Activated CD8-positive, alpha-beta T cell treated with anti-CD3 and anti-CD28 coated beads for 36 hours (primary cell): ENCODE results near the gene STAT2. TPM values are rescaled to one million over a fixed set of nuclear protein-coding genes. Genes with fewer than 3 reads are reported as not detected.

Experiments used
- ATAC-seq: fragments of 200-7000 bp; cut with Tn5 transposase; one replicate; pipeline ENCODE4 v1.10.0; 2021; ENCODE audit warnings: mild to moderate bottlenecking, moderate library complexity
- CTCF ChIA-PET: fragments of 350-600 bp; sonication (Branson Sonifier 250); formaldehyde crosslinking; loops from one replicate; lab custom pipeline; 2021; ENCODE audit warnings: antibody characterized with exemption; lab: Charles Lee
- POLR2A ChIA-PET: fragments of 350-600 bp; sonication (Branson Sonifier 250); formaldehyde crosslinking; loops from one replicate; lab custom pipeline; 2021; ENCODE audit warnings: antibody characterized with exemption; lab: Charles Lee
- DNase-seq: peaks from one replicate; pipeline ENCODE4 v3.0.0-alpha.2; 2020
- H3K27ac Mint-ChIP-seq: one replicate; pipeline ENCODE4 v1.8.0; 2021; ENCODE audit warnings: mild to moderate bottlenecking, mixed read lengths
- H3K27me3 Mint-ChIP-seq: one replicate; pipeline ENCODE4 v1.8.0; 2021; ENCODE audit warnings: mixed read lengths
- H3K36me3 Mint-ChIP-seq: one replicate; pipeline ENCODE4 v1.8.0; 2021; ENCODE audit warnings: low read depth, mixed read lengths
- H3K4me1 Mint-ChIP-seq: one replicate; pipeline ENCODE4 v1.8.0; 2021; ENCODE audit warnings: low read depth, mixed read lengths
- H3K4me3 Mint-ChIP-seq: one replicate; pipeline ENCODE4 v1.8.0; 2021; ENCODE audit warnings: mild to moderate bottlenecking, moderate library complexity, mixed read lengths
- H3K9me3 Mint-ChIP-seq: one replicate; pipeline ENCODE4 v1.8.0; 2021; ENCODE audit warnings: mixed read lengths
- intact Hi-C: fragments of 100-400 bp; cut with micrococcal nuclease; formaldehyde crosslinking; loops from one replicate; pipeline ENCODE4 v1.10.0; 2022
- total RNA-seq, 2 experiments: library from RNA; stranded (reverse); gene quantifications; one replicate each; pipeline ENCODE4 v1.2.3, GENCODE V29; 2021
- TF ChIP-seq, protein P1 (sequence below): fragments of 200-600 bp; IDR thresholded peaks from one replicate; pipeline ENCODE4 v1.8.0; 2022; ENCODE audit warnings: antibody characterized with exemption, mild to moderate bottlenecking

STAT2 gene
- total RNA-seq, 2 experiments from 2014 or later = 64.4 to 69.7 TPM

DNA sequence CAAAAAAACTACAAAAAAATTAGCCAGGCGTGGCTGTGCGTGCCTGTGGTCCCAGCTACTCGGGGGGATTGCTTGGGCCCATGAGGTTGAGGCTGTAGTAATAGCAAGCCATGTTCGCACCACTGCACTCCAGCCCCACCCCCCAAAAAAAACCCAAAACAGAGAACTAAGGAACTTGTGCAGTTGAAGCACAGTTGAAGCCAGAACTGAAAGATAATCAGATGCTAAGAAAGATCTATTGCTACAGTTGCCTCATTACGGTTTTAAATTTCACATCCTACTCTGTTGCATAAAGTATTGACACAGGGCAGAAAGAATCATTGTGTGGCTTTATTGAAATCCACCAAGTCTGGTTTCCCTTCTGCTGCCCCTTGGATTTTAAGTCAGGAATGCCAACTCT, 63.6 kb downstream of the STAT2 start:
- ATAC-seq (no peak), DNase-seq (no peak)
- no peak overlapping the region for H3K4me3 Mint-ChIP-seq
- intact Hi-C loops = no loop called here
- no peaks in the 10 kb centered on the region for H3K27me3 Mint-ChIP-seq
- H3K9me3 Mint-ChIP-seq = no peaks in the 10 kb centered on the region
- TF ChIP-seq, protein P1, sequence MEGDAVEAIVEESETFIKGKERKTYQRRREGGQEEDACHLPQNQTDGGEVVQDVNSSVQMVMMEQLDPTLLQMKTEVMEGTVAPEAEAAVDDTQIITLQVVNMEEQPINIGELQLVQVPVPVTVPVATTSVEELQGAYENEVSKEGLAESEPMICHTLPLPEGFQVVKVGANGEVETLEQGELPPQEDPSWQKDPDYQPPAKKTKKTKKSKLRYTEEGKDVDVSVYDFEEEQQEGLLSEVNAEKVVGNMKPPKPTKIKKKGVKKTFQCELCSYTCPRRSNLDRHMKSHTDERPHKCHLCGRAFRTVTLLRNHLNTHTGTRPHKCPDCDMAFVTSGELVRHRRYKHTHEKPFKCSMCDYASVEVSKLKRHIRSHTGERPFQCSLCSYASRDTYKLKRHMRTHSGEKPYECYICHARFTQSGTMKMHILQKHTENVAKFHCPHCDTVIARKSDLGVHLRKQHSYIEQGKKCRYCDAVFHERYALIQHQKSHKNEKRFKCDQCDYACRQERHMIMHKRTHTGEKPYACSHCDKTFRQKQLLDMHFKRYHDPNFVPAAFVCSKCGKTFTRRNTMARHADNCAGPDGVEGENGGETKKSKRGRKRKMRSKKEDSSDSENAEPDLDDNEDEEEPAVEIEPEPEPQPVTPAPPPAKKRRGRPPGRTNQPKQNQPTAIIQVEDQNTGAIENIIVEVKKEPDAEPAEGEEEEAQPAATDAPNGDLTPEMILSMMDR = no peak
- H3K36me3 Mint-ChIP-seq = peaks cover 34% of the 10 kb centered on the region
- ChIA-PET POLR2A (interaction anchor here (1.2 kb wide), 1 partner anchor 106 kb away, joined by 3 read pairs; no protein-coding TSS in a partner anchor), CTCF (interaction anchor here (2.2 kb wide), 1 partner anchor 168 kb away, joined by 8 read pairs; no protein-coding TSS in a partner anchor)
- H3K27ac Mint-ChIP-seq = peak overlapping the region; percentile 38
- peaks cover 56% of the 10 kb centered on the region for H3K4me1 Mint-ChIP-seq

DNA sequence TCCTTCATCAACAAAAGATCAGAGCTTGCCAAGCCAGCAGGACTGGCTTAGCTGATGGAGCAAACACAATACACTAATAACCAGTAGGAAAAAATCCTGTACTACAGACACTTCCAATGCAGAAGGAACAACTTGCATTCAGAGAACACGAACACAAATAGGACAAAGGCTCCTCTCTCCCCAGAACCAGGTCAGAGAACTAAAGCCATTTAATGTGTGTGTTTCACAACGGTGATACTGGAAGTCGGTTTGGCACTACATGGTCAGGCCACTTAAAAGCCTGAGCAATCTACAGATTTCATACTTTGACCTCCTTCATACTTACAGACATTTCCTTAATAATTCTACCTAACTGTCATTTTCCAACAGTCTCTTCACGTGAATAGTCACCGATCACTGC, 66.1 kb downstream of the STAT2 start:
- ChIA-PET CTCF (no interaction called here), POLR2A (interaction anchor here (1.0 kb wide), 1 partner anchor 104 kb away, joined by 3 read pairs; the partner anchor contains the start of gene SMARCC2)
- intact Hi-C loops = no loop called here
- no peaks in the 10 kb centered on the region for H3K9me3 Mint-ChIP-seq
- H3K27ac Mint-ChIP-seq = no peak overlapping the region
- ATAC-seq (no peak), DNase-seq (no peak)
- no peaks in the 10 kb centered on the region for H3K27me3 Mint-ChIP-seq
- H3K36me3 Mint-ChIP-seq = peaks cover 43% of the 10 kb centered on the region
- H3K4me1 Mint-ChIP-seq = peaks cover 52% of the 10 kb centered on the region
- TF ChIP-seq, protein P1 = no peak
- H3K4me3 Mint-ChIP-seq = no peak overlapping the region

Other genes starting within 250 kb of the STAT2 start
- 1,000 to 10,000 TPM; 5,401 to 5,452 TPM for gene RPL41, start 243.5 kb downstream of the STAT2 start, total RNA-seq
- 1 to 10 TPM; 6.8 to 7.2 TPM for gene ZC3H10, start 241.8 kb downstream of the STAT2 start, total RNA-seq
- gene ESYT1, start 231.8 kb downstream of the STAT2 start, total RNA-seq = 100 to 1,000 TPM; 154 to 160 TPM
- gene MYL6B, start 207.5 kb downstream of the STAT2 start, total RNA-seq = 10 to 100 TPM; 60.3 to 66.9 TPM
- gene MYL6, start 201.7 kb downstream of the STAT2 start, total RNA-seq = 100 to 1,000 TPM; 647 to 663 TPM
- 10 to 100 TPM; 79.3 to 87.9 TPM for gene SMARCC2, start 170.6 kb downstream of the STAT2 start, total RNA-seq
- gene RNF41, start 138.2 kb downstream of the STAT2 start, total RNA-seq = 10 to 100 TPM; 23.4 to 27.4 TPM
- 10 to 100 TPM; 58.7 to 60.2 TPM for gene NABP2, start 135.8 kb downstream of the STAT2 start, total RNA-seq
- under 1 TPM; 0.41 to 0.54 TPM for gene SLC39A5, start 130.1 kb downstream of the STAT2 start, total RNA-seq
- 10 to 100 TPM; 23.3 to 31.3 TPM for gene ANKRD52, start 101.7 kb downstream of the STAT2 start, total RNA-seq
- 1 to 10 TPM; 7.9 to 9.6 TPM for gene COQ10A, start 93.2 kb downstream of the STAT2 start, total RNA-seq
- 100 to 1,000 TPM; 292 to 297 TPM for gene CS, start 59.8 kb downstream of the STAT2 start, total RNA-seq
- gene CNPY2, start 44.1 kb downstream of the STAT2 start, total RNA-seq = 10 to 100 TPM; 81.0 to 81.7 TPM
- 10 to 100 TPM; 55.7 to 69.0 TPM for gene PAN2, start 26.1 kb downstream of the STAT2 start, total RNA-seq
- 10 to 100 TPM; 41.3 to 41.5 TPM for gene IL23A, start 21.2 kb downstream of the STAT2 start, total RNA-seq
- gene APOF, start 2.8 kb upstream of the STAT2 start, total RNA-seq = not detected
- 10 to 100 TPM; 48.7 to 49.2 TPM for gene TIMELESS, start 89.3 kb upstream of the STAT2 start, total RNA-seq
- gene MIP, start 94.5 kb upstream of the STAT2 start, total RNA-seq = not detected
- gene SPRYD4, start 108.5 kb upstream of the STAT2 start, total RNA-seq = 1 to 10 TPM; 3.2 to 3.3 TPM
- 1 to 10 TPM; 5.2 to 7.3 TPM for gene GLS2, start 128.1 kb upstream of the STAT2 start, total RNA-seq
- gene RBMS2, start 161.7 kb upstream of the STAT2 start, total RNA-seq = 1 to 10 TPM; 2.8 to 3.1 TPM